ENCODE data around the gene PRDM16. TPM values are rescaled to one million over a fixed set of nuclear protein-coding genes. Genes with fewer than 3 reads are reported as not detected.

The PRDM16 gene
- total RNA-seq, 2 experiments from 2014 or later: 0.18 to 0.21 TPM

GRCh38 chr1:3314491-3315381 lies 245.7 kb downstream of the PRDM16 start:
- Mint-ChIP-seq H3K36me3 (ENCODE audit: low read depth) (no peaks in the 10 kb centered on the region), H3K27me3 (ENCODE audit: low read depth) (peaks cover 4% of the 10 kb centered on the region), H3K27ac (no peak overlapping the region), H3K9me3 (ENCODE audit: insufficient read depth) (peaks cover 4% of the 10 kb centered on the region), H3K4me3 (no peak overlapping the region), H3K4me1 (ENCODE audit: low read depth) (peaks cover 4% of the 10 kb centered on the region)
- no peak for ATAC-seq
- no peak for DNase-seq
- ChIA-PET POLR2A (no interaction called here), CTCF (no interaction called here)

DNA sequence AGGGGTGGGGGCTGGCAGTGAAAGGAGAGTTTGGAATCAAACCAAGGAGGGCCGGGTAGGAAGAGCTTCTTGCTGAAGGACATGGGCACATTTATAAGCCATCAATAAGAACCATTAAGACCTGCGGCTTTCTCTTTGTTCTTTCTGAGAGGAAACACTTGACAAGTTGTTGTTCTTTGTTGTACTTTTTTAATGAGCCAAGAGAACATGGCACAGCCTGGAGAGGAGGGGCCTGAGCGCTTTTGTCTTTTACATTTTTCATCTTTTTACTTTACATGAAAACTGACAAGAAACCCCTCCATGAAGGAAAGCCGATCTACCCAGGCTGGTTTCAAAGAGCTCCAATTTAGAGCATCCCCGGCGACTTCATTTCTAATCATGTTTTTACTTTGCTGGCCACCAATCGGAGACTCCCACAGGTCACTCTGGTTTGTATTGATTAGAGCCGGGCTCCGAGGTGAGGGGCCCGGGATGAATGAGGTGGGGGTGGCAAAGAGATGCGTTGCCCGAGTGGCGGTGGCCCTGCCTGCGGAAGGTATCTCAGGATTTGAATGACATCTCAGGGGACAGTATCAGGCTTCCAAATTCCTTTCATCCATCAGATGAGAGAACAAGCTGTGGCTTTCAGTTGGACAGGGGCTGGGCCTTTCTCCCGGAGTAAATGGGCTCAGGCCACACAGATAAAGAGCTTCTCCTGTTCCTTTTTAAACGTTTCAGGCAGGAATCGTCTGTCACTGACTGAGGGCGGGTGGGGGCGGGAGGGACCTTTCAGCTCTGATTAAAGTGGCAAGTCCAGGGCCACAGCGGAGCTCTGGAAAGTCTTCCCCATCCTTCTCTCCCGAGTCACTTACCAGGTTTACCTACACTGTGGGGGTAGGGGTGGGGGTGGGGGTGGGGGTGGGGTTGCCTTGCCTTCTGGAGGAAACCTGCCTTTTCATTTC lies 246.7 kb downstream of the PRDM16 start:
- Mint-ChIP-seq H3K36me3 (ENCODE audit: low read depth) (no peaks in the 10 kb centered on the region), H3K27ac (peak overlapping the region; percentile 39), H3K4me3 (no peak overlapping the region), H3K9me3 (ENCODE audit: insufficient read depth) (peaks cover 4% of the 10 kb centered on the region), H3K4me1 (ENCODE audit: low read depth) (peaks cover 4% of the 10 kb centered on the region), H3K27me3 (ENCODE audit: low read depth) (peaks cover 3% of the 10 kb centered on the region)
- ChIA-PET POLR2A (no interaction called here), CTCF (no interaction called here)
- ATAC-seq: no peak
- no peak for DNase-seq

- CTCF ChIA-PET: no interaction called here
- POLR2A ChIA-PET: no interaction called here
- Mint-ChIP-seq H3K27ac (peak overlapping the region; percentile 89), H3K9me3 (ENCODE audit: insufficient read depth) (peaks cover 4% of the 10 kb centered on the region), H3K27me3 (ENCODE audit: low read depth) (peaks cover 2% of the 10 kb centered on the region), H3K4me1 (ENCODE audit: low read depth) (peaks cover 4% of the 10 kb centered on the region), H3K4me3 (no peak overlapping the region), H3K36me3 (ENCODE audit: low read depth) (no peaks in the 10 kb centered on the region)
- ATAC-seq (peak; percentile 55), DNase-seq (peak; percentile 29)
These were observed 247.4 kb downstream of the PRDM16 start for GRCh38 chr1:3316340-3316943.

DNA sequence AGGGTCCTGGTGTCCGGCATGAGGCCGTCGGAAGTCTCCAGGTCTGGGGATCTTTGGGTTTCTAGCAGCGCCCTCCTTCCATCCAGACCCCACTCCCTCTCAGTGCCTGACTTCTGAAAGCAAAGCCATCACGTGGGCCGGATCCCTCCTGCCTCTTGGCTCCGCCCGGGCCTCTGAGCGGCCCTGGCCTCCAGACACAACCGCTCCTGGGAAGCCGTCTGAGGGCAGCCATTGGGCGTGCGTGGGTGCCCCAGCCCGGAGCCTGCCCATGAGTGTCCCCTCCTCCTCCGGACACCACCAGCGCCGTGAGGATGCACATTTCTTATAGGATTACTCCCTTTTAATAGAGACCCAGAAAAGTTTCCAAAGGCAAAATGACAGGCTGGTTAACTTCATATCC lies 248.5 kb downstream of the PRDM16 start:
- Mint-ChIP-seq H3K27ac (no peak overlapping the region), H3K4me3 (no peak overlapping the region), H3K36me3 (ENCODE audit: low read depth) (no peaks in the 10 kb centered on the region), H3K9me3 (ENCODE audit: insufficient read depth) (peaks cover 4% of the 10 kb centered on the region), H3K27me3 (ENCODE audit: low read depth) (peaks cover 2% of the 10 kb centered on the region), H3K4me1 (ENCODE audit: low read depth) (peaks cover 4% of the 10 kb centered on the region)
- ChIA-PET CTCF (no interaction called here), POLR2A (no interaction called here)
- no peak for DNase-seq
- no peak for ATAC-seq

DNA sequence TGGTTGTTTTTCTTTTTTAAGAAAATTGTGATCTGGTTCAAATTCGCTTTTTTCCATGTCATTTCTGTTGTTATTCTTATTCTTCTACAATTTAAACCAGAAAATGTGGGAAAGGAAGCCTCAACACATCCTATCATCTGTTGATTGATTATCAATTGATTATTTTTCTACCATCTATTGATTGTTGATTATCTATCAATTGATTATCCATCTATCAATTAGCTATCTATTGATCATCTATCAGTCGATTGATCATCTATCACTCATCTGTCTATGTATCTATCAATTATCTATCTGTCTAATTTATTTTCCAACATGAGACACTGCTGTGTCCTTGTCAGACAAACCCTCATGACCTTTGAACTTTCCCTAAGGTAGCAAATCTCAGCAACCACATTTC lies 249.3 kb downstream of the PRDM16 start:
- peaks cover 4% of the 10 kb centered on the region for H3K9me3 Mint-ChIP-seq (ENCODE audit: insufficient read depth)
- no peaks in the 10 kb centered on the region for H3K36me3 Mint-ChIP-seq (ENCODE audit: low read depth)
- no peaks in the 10 kb centered on the region for H3K27me3 Mint-ChIP-seq (ENCODE audit: low read depth)
- no peak overlapping the region for H3K4me3 Mint-ChIP-seq
- POLR2A ChIA-PET: no interaction called here
- no peaks in the 10 kb centered on the region for H3K4me1 Mint-ChIP-seq (ENCODE audit: low read depth)
- DNase-seq (no peak), ATAC-seq (no peak)
- CTCF ChIA-PET: no interaction called here
- no peak overlapping the region for H3K27ac Mint-ChIP-seq

- no peaks in the 10 kb centered on the region for H3K36me3 Mint-ChIP-seq (ENCODE audit: low read depth)
- ChIA-PET POLR2A (no interaction called here), CTCF (no interaction called here)
- no peak overlapping the region for H3K27ac Mint-ChIP-seq
- no peak overlapping the region for H3K4me3 Mint-ChIP-seq
- H3K27me3 Mint-ChIP-seq (ENCODE audit: low read depth): no peaks in the 10 kb centered on the region
- DNase-seq: peak; percentile 48
- peak; percentile 49 for ATAC-seq
- peaks cover 4% of the 10 kb centered on the region for H3K9me3 Mint-ChIP-seq (ENCODE audit: insufficient read depth)
- H3K4me1 Mint-ChIP-seq (ENCODE audit: low read depth): no peaks in the 10 kb centered on the region
These were observed 250.9 kb downstream of the PRDM16 start for GRCh38 chr1:3319874-3320245.

- Mint-ChIP-seq H3K27ac (no peak overlapping the region), H3K4me3 (no peak overlapping the region), H3K27me3 (ENCODE audit: low read depth) (no peaks in the 10 kb centered on the region), H3K4me1 (ENCODE audit: low read depth) (no peaks in the 10 kb centered on the region), H3K36me3 (ENCODE audit: low read depth) (no peaks in the 10 kb centered on the region), H3K9me3 (ENCODE audit: insufficient read depth) (peaks cover 4% of the 10 kb centered on the region)
- DNase-seq (no peak), ATAC-seq (no peak)
- ChIA-PET POLR2A (no interaction called here), CTCF (no interaction called here)
These were observed 251.5 kb downstream of the PRDM16 start for GRCh38 chr1:3320246-3321152.

DNA sequence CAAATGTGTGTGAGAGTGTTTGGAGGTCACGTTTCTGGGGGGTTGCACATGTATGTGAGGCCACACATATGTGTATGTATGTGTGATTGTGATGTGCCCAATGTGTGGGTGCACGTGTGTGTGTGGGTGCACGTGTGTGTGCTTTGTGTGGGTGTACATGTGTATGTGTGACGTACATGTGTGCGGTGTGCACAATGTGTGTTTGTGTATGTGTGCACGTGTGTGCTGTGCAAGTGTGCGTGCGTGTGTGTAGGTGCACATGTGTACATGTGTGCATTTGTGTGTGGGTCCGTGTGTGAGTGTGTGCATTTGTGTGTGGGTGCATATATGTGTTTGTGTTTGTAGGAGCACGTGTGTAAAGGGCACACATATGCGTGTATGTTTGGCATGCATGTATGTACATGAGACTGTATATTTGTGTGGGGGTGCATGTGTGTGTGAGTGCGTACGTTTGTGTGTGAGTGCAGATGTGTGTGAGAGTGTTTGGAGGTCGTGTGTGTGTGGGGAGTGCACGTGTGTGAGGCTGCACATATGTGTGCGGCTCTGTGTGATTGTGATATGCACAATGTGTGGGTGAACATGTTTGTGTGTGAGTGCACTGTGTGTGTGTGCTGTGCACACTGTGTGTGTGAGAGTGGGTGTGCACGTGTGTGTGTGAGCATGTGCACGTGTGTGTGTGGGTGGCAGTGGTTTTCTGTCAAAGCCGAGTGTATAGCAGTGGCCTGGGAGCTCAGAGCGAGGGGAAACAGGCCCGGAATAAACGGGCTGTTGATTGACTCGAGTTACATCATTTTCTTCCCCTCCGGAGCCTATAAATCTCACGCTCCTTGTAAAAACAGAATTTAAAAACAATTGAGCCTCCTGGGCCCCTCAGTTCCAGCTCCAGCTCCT lies 252.8 kb downstream of the PRDM16 start:
- no peak for DNase-seq
- CTCF ChIA-PET: no interaction called here
- H3K27ac Mint-ChIP-seq: no peak overlapping the region
- no peaks in the 10 kb centered on the region for H3K27me3 Mint-ChIP-seq (ENCODE audit: low read depth)
- H3K4me1 Mint-ChIP-seq (ENCODE audit: low read depth): no peaks in the 10 kb centered on the region
- no peaks in the 10 kb centered on the region for H3K36me3 Mint-ChIP-seq (ENCODE audit: low read depth)
- peaks cover 4% of the 10 kb centered on the region for H3K9me3 Mint-ChIP-seq (ENCODE audit: insufficient read depth)
- H3K4me3 Mint-ChIP-seq: no peak overlapping the region
- ATAC-seq: no peak
- POLR2A ChIA-PET: no interaction called here

DNA sequence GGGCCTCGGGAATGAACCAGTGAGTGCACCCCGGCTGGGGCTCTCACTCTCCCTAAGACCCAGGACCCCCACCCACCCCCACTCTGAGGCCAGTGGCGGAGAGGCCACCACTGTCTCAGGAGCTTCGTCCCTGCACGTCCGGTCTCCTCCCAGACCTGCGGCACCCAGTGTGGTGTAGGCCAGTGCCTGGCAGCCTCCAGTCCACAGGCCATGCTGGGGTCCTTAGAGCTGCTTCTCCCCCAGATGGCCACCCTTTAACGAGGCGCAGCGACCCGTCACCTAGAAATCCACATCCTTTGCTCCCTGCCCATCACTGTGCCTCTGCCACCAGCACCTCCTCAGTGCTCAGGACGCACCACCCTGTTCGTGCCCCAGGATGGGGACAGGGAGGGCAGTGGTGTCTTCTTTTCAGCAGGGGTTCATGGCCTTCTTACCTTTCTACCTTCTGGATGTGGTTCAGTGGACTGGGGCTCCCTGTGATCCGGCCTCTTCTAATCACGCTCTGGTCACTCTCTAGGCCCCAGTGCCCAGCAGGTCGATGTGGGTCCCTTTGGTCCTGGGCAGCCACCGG lies 253.5 kb downstream of the PRDM16 start:
- H3K9me3 Mint-ChIP-seq (ENCODE audit: insufficient read depth): peaks cover 4% of the 10 kb centered on the region
- no peak overlapping the region for H3K4me3 Mint-ChIP-seq
- POLR2A ChIA-PET: no interaction called here
- H3K27ac Mint-ChIP-seq: no peak overlapping the region
- ATAC-seq: no peak
- H3K4me1 Mint-ChIP-seq (ENCODE audit: low read depth): no peaks in the 10 kb centered on the region
- no peaks in the 10 kb centered on the region for H3K36me3 Mint-ChIP-seq (ENCODE audit: low read depth)
- CTCF ChIA-PET: no interaction called here
- DNase-seq: no peak
- H3K27me3 Mint-ChIP-seq (ENCODE audit: low read depth): no peaks in the 10 kb centered on the region

- no peak overlapping the region for H3K4me3 Mint-ChIP-seq
These were observed 254.2 kb downstream of the PRDM16 start for GRCh38 chr1:3323021-3323795.

More at GRCh38 chr1:3323021-3323795, 254.2 kb downstream of the PRDM16 start:
- ATAC-seq: no peak
- Mint-ChIP-seq H3K36me3 (ENCODE audit: low read depth) (no peaks in the 10 kb centered on the region), H3K4me1 (ENCODE audit: low read depth) (no peaks in the 10 kb centered on the region), H3K27ac (no peak overlapping the region), H3K9me3 (ENCODE audit: insufficient read depth) (peaks cover 2% of the 10 kb centered on the region), H3K27me3 (ENCODE audit: low read depth) (no peaks in the 10 kb centered on the region)
- no peak for DNase-seq
- ChIA-PET POLR2A (no interaction called here), CTCF (no interaction called here)

Measured in activated CD8-positive, alpha-beta T cell treated with anti-CD3 and anti-CD28 coated beads, Interleukin-2, amount 10 ng/mL, durations not matched to agents 7 days and 5 days (primary cell).